ENCODE measurements around the gene TBC1D24.

- no peak for TF ChIP-seq POLR2A (IDR thresholded peaks at IDR 0.05)
- TF ChIP-seq CTCF (IDR thresholded peaks at IDR 0.05 in 4 of 5, conservative IDR thresholded peaks at IDR 0.05 in 1 of 5): no peak
These were observed 15.5 kb downstream of the TBC1D24 start for GRCh38 chr16:2490190-2491105.
